GM12878 (cell line): ENCODE measurements around the gene BMI1. TPM values are rescaled to one million over a fixed set of nuclear protein-coding genes. Genes with fewer than 3 reads are reported as not detected.

Source experiments
- ATAC-seq: fragments of 200-7000 bp; cut with Tn5 transposase; 3 replicates; pipeline ENCODE4 v1.9.1; 2020; ENCODE audit warnings: mild to moderate bottlenecking, moderate library complexity
- BruUV-seq: library from RNA; stranded (reverse); fragments of 400-500 nt; replicated peaks from 2 replicates; lab custom pipeline; 2021; lab: Mats Ljungman, UMichigan
- CTCF ChIA-PET: fragments of 300-600 bp; sonication (Branson Sonifier 250); formaldehyde crosslinking; extraction: SDS; loops from one replicate; lab custom pipeline; 2021; ENCODE audit warnings: inconsistent platforms; lab: Yijun Ruan, JAX
- POLR2A ChIA-PET: fragments of 350-600 bp; formaldehyde crosslinking; extraction: SDS; loops from one replicate; lab custom pipeline; 2021; ENCODE audit warnings: inconsistent platforms; lab: Charles Lee
- RAD21 ChIA-PET: fragments of 300-600 bp; sonication (Branson Sonifier 250); formaldehyde crosslinking; loops from one replicate; lab custom pipeline; 2023; ENCODE audit warnings: antibody characterized with exemption; ENCODE audit not compliant: unreplicated experiment; lab: Charles Lee
- SMC1A ChIA-PET: fragments of 300-600 bp; sonication (Branson Sonifier 250); formaldehyde crosslinking; loops from one replicate; lab custom pipeline; 2023; ENCODE audit not compliant: unreplicated experiment, uncharacterized antibody; lab: Charles Lee
- DNase-seq: peaks from one replicate; pipeline ENCODE4 v3.0.0-alpha.2; 2011; ENCODE audit warnings: low read depth, low spot score
- FAIRE-seq: peaks from 3 replicates; lab custom pipeline; 2011; peaks lifted over from hg19 to GRCh38; lab: Jason Lieb, UNC
- H2AFZ ChIP-seq: 2 replicates; pipeline ENCODE4 v1.6.0; 2011; ENCODE audit warnings: low read depth, low read length, control low read depth; ENCODE audit not compliant: control insufficient read depth
- H3K27ac ChIP-seq: 2 replicates; pipeline ENCODE4 v1.5.1; 2011; ENCODE audit warnings: control low read depth; ENCODE audit not compliant: control insufficient read depth, insufficient read depth
- H3K27me3 ChIP-seq, 2 experiments: replicated peaks in 1 of 2; 2 replicates each; pipeline versions ENCODE4 v1.6.0 to v1.6.1; 2011; ENCODE audit warnings: low read length in 1 of 2; ENCODE audit not compliant: control insufficient read depth in 2 of 2, insufficient read depth in 2 of 2
- H3K36me3 ChIP-seq, 2 experiments: 2 replicates each; pipeline ENCODE4 v1.5.1; 2011; ENCODE audit warnings: low read length in 1 of 2; ENCODE audit not compliant: control insufficient read depth in 2 of 2, insufficient read depth in 2 of 2
- H3K4me1 ChIP-seq: 2 replicates; pipeline ENCODE4 v1.6.1; 2011; ENCODE audit warnings: mild to moderate bottlenecking, low read length, moderate library complexity, mixed read lengths; ENCODE audit not compliant: control insufficient read depth, insufficient read depth
- H3K4me2 ChIP-seq: 2 replicates; pipeline ENCODE4 v1.6.0; 2011; ENCODE audit warnings: control low read depth; ENCODE audit not compliant: control insufficient read depth, insufficient read depth
- H3K4me3 ChIP-seq: fragments of 200-600 bp; sonication (generic); 2 replicates; pipeline ENCODE4 v1.5.1; 2016
- H3K79me2 ChIP-seq: 2 replicates; pipeline ENCODE4 v1.6.0; 2011; ENCODE audit warnings: low read length; ENCODE audit not compliant: control insufficient read depth, insufficient read depth
- H3K9ac ChIP-seq: 2 replicates; pipeline ENCODE4 v1.8.0; 2011; ENCODE audit warnings: low read length, control low read depth, mixed read lengths; ENCODE audit not compliant: control insufficient read depth, insufficient read depth
- H3K9me3 ChIP-seq: replicated peaks from 3 replicates; pipeline ENCODE4 v1.5.1; 2011; ENCODE audit warnings: mild to moderate bottlenecking, low read length; ENCODE audit not compliant: control insufficient read depth, insufficient read depth
- H4K20me1 ChIP-seq: 2 replicates; pipeline ENCODE4 v1.6.0; 2011; ENCODE audit not compliant: control insufficient read depth, insufficient read depth
- ESRRA ChIP-seq: IDR thresholded peaks from 2 replicates; pipeline ENCODE4 v1.6.1; 2012; ENCODE audit warnings: mild to moderate bottlenecking, low read length, improper control_type of control experiment
- MXI1 ChIP-seq: fragments of 150-350 bp; IDR thresholded peaks from 2 replicates; pipeline ENCODE4 v1.6.1; 2011; ENCODE audit warnings: low read depth, mild to moderate bottlenecking, inconsistent platforms, low read length, improper control_type of control experiment
- NR2F1 ChIP-seq: fragments of 450-650 bp; conservative IDR thresholded peaks from 2 replicates; pipeline ENCODE4 v1.6.1; 2017; ENCODE audit warnings: mild to moderate bottlenecking
- NRF1 ChIP-seq: conservative IDR thresholded peaks from 2 replicates; pipeline ENCODE4 v1.6.1; 2011; ENCODE audit warnings: mild to moderate bottlenecking, low read depth, low read length, improper control_type of control experiment
- RFX5 ChIP-seq: IDR thresholded peaks from 2 replicates; pipeline ENCODE4 v1.6.1; 2011; ENCODE audit warnings: low read depth, low read length, improper control_type of control experiment
- WGBS: methylation state at CpG from one replicate; pipeline ENCODE4 v1.1.6; 2016; ENCODE audit warnings: low lambda C conversion rate; ENCODE audit not compliant: insufficient replicate concordance, insufficient coverage; ENCODE audit errors: missing lambda C conversion rate; 5-methylcytosine and 5-hydroxymethylcytosine counted together
- in situ Hi-C: fragments of 300-500 bp; cut with MboI; formaldehyde crosslinking; loops from 9 replicates; pipeline ENCODE4 v1.14.3; 2018; ENCODE audit warnings: mixed read lengths
- intact Hi-C: fragments of 100-400 bp; cut with micrococcal nuclease; formaldehyde crosslinking; loops from one replicate; pipeline ENCODE4 v1.14.2; 2022; ENCODE audit not compliant: unreplicated experiment
- polyA plus RNA-seq, 11 experiments: library from polyadenylated mRNA; depleted of rRNA in 4 of 11; unstranded in 6 of 11; stranded (reverse) in 5 of 11; fragments of >200 nt; fragmentation: Nextera tagmentation in 4 of 11; fragmentation: Illumina TruSeq in 1 of 11; extraction: Ambion mirVana in 4 of 11; extraction: Trizol in 1 of 11; gene quantifications; 1 replicate in 1 of 11; 2 replicates in 10 of 11; pipeline versions ENCODE4 v1.2.1 to v1.2.3, GENCODE V29; 2011 to 2016; ENCODE audit warnings: inconsistent platforms in 2 of 11, missing spikeins in 2 of 11, low read depth in 1 of 11
- total RNA-seq, 4 experiments: library from RNA; depleted of rRNA in 3 of 4; stranded (reverse); fragments of >200 nt in 3 of 4; fragmentation: Illumina TruSeq in 1 of 4; extraction: Trizol in 1 of 4; gene quantifications; 2 replicates each; pipeline versions ENCODE4 v1.2.1 to v1.2.3, GENCODE V29; 2013 to 2021
- TF ChIP-seq, protein P1 (sequence below): fragments of 150-350 bp; IDR thresholded peaks from 2 replicates; pipeline ENCODE4 v1.6.1; 2014; ENCODE audit warnings: mild to moderate bottlenecking, low read depth, low read length
- TF ChIP-seq, protein P2 (sequence below): fragments of 450-650 bp; IDR thresholded peaks from 2 replicates; pipeline ENCODE4 v1.6.1; 2017; ENCODE audit warnings: mild to moderate bottlenecking, moderate library complexity
- TF ChIP-seq, protein P3 (sequence below): fragments of 450-650 bp; IDR thresholded peaks from 2 replicates; pipeline ENCODE4 v1.6.1; 2018; ENCODE audit warnings: mild to moderate bottlenecking, low read depth, moderate library complexity; ENCODE audit not compliant: partially characterized antibody
- TF ChIP-seq, protein P4 (sequence below): fragments of 450-650 bp; IDR thresholded peaks from 2 replicates; pipeline ENCODE4 v1.6.1; 2018; ENCODE audit warnings: borderline replicate concordance, mild to moderate bottlenecking; ENCODE audit not compliant: partially characterized antibody
- TF ChIP-seq, protein P5 (sequence below): IDR thresholded peaks from 2 replicates; pipeline ENCODE4 v1.6.1; 2012; ENCODE audit warnings: low read depth, low read length, improper control_type of control experiment

BMI1 gene
- total and polyA plus RNA-seq, 10 of the 15 experiments (the other 5 are each of a cell fraction or from before 2014, with no cell fraction given) = 8.0 to 49.7 (median 25.8) TPM

DNA sequence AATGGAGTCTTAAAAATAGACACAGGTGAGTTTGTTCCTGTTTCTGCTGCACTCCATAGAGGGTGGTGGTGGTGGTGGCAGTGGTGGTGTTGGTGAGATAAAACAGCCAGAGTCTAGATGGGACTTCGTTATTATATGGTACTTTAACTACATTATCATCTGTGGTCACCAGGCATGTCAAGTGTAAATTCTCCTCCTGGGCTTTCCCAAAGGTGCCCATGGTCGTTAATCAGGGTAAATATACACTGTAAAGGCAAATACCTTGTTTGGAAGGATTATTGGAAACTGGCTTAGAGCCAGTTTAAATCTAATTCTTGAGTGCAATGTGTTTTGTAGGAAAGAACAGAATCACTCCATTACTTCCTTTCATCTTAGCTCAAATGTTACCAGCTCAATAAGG is 26.2 kb upstream of the BMI1 start (continued):
- TF ChIP-seq, protein P1, sequence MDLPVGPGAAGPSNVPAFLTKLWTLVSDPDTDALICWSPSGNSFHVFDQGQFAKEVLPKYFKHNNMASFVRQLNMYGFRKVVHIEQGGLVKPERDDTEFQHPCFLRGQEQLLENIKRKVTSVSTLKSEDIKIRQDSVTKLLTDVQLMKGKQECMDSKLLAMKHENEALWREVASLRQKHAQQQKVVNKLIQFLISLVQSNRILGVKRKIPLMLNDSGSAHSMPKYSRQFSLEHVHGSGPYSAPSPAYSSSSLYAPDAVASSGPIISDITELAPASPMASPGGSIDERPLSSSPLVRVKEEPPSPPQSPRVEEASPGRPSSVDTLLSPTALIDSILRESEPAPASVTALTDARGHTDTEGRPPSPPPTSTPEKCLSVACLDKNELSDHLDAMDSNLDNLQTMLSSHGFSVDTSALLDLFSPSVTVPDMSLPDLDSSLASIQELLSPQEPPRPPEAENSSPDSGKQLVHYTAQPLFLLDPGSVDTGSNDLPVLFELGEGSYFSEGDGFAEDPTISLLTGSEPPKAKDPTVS = no peak
- TF ChIP-seq NRF1 = no peak
- TF ChIP-seq, protein P2, sequence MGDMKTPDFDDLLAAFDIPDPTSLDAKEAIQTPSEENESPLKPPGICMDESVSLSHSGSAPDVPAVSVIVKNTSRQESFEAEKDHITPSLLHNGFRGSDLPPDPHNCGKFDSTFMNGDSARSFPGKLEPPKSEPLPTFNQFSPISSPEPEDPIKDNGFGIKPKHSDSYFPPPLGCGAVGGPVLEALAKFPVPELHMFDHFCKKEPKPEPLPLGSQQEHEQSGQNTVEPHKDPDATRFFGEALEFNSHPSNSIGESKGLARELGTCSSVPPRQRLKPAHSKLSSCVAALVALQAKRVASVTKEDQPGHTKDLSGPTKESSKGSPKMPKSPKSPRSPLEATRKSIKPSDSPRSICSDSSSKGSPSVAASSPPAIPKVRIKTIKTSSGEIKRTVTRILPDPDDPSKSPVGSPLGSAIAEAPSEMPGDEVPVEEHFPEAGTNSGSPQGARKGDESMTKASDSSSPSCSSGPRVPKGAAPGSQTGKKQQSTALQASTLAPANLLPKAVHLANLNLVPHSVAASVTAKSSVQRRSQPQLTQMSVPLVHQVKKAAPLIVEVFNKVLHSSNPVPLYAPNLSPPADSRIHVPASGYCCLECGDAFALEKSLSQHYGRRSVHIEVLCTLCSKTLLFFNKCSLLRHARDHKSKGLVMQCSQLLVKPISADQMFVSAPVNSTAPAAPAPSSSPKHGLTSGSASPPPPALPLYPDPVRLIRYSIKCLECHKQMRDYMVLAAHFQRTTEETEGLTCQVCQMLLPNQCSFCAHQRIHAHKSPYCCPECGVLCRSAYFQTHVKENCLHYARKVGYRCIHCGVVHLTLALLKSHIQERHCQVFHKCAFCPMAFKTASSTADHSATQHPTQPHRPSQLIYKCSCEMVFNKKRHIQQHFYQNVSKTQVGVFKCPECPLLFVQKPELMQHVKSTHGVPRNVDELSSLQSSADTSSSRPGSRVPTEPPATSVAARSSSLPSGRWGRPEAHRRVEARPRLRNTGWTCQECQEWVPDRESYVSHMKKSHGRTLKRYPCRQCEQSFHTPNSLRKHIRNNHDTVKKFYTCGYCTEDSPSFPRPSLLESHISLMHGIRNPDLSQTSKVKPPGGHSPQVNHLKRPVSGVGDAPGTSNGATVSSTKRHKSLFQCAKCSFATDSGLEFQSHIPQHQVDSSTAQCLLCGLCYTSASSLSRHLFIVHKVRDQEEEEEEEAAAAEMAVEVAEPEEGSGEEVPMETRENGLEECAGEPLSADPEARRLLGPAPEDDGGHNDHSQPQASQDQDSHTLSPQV = no peak

DNA sequence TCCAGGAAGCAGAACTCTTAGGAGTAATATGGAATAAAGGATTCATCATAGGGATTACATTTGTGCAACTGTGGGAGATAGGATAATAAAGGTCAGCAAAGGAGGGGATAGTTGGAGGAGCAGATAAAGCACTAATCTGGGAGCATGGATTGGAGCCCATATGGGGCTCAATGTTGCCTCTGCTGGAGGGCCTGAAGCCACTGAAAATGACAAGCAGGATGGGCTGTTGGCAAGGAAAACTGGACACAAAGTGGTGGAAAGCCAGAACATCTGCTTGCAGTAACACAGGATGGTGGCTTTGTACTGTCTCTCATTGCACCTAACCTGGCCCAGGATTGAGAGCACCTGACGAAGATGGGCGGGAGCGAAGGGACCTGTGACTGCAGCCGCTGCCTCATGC is 19.7 kb upstream of the BMI1 start:
- Histone ChIP-seq H3K4me1 (no peaks in the 10 kb centered on the region), H4K20me1 (no peaks in the 10 kb centered on the region), H3K36me3 (no peaks in the 10 kb centered on the region), H3K4me3 (no peak overlapping the region), H3K27ac (no peak overlapping the region), H3K4me2 (no peak overlapping the region), H3K79me2 (no peaks in the 10 kb centered on the region), H3K9me3 (no peaks in the 10 kb centered on the region), H3K27me3 (no peaks in the 10 kb centered on the region), H3K9ac (no peak overlapping the region), H2AFZ (no peak overlapping the region)
- SMC1A ChIA-PET = interaction anchor here (1.0 kb wide), 1 partner anchor 40 kb away, joined by 3 read pairs; no protein-coding TSS in a partner anchor
- CTCF ChIA-PET = no interaction called here
- DNase-seq = no peak
- 70% methylated on average over 4 of the region's 4 CpGs for WGBS
- in situ Hi-C loops = no loop called here
- BruUV-seq = no TSS peak
- POLR2A ChIA-PET = no interaction called here
- no peak for FAIRE-seq
- intact Hi-C loops = no loop called here
- RAD21 ChIA-PET = no interaction called here
- ATAC-seq = no peak
- no peak for TF ChIP-seq RFX5
- TF ChIP-seq, protein P3, sequence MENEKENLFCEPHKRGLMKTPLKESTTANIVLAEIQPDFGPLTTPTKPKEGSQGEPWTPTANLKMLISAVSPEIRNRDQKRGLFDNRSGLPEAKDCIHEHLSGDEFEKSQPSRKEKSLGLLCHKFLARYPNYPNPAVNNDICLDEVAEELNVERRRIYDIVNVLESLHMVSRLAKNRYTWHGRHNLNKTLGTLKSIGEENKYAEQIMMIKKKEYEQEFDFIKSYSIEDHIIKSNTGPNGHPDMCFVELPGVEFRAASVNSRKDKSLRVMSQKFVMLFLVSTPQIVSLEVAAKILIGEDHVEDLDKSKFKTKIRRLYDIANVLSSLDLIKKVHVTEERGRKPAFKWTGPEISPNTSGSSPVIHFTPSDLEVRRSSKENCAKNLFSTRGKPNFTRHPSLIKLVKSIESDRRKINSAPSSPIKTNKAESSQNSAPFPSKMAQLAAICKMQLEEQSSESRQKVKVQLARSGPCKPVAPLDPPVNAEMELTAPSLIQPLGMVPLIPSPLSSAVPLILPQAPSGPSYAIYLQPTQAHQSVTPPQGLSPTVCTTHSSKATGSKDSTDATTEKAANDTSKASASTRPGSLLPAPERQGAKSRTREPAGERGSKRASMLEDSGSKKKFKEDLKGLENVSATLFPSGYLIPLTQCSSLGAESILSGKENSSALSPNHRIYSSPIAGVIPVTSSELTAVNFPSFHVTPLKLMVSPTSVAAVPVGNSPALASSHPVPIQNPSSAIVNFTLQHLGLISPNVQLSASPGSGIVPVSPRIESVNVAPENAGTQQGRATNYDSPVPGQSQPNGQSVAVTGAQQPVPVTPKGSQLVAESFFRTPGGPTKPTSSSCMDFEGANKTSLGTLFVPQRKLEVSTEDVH = no peak
- TF ChIP-seq, protein P4, sequence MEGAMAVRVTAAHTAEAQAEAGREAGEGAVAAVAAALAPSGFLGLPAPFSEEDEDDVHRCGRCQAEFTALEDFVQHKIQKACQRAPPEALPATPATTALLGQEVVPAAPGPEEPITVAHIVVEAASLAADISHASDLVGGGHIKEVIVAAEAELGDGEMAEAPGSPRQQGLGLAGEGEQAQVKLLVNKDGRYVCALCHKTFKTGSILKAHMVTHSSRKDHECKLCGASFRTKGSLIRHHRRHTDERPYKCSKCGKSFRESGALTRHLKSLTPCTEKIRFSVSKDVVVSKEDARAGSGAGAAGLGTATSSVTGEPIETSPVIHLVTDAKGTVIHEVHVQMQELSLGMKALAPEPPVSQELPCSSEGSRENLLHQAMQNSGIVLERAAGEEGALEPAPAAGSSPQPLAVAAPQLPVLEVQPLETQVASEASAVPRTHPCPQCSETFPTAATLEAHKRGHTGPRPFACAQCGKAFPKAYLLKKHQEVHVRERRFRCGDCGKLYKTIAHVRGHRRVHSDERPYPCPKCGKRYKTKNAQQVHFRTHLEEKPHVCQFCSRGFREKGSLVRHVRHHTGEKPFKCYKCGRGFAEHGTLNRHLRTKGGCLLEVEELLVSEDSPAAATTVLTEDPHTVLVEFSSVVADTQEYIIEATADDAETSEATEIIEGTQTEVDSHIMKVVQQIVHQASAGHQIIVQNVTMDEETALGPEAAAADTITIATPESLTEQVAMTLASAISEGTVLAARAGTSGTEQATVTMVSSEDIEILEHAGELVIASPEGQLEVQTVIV = no peak
- no peak for TF ChIP-seq MXI1
- no peak for TF ChIP-seq NR2F1
- TF ChIP-seq, protein P5, sequence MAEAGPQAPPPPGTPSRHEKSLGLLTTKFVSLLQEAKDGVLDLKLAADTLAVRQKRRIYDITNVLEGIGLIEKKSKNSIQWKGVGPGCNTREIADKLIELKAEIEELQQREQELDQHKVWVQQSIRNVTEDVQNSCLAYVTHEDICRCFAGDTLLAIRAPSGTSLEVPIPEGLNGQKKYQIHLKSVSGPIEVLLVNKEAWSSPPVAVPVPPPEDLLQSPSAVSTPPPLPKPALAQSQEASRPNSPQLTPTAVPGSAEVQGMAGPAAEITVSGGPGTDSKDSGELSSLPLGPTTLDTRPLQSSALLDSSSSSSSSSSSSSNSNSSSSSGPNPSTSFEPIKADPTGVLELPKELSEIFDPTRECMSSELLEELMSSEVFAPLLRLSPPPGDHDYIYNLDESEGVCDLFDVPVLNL = no peak
- no peak for TF ChIP-seq ESRRA
